ENCODE data around the gene ZHX3.

DNA sequence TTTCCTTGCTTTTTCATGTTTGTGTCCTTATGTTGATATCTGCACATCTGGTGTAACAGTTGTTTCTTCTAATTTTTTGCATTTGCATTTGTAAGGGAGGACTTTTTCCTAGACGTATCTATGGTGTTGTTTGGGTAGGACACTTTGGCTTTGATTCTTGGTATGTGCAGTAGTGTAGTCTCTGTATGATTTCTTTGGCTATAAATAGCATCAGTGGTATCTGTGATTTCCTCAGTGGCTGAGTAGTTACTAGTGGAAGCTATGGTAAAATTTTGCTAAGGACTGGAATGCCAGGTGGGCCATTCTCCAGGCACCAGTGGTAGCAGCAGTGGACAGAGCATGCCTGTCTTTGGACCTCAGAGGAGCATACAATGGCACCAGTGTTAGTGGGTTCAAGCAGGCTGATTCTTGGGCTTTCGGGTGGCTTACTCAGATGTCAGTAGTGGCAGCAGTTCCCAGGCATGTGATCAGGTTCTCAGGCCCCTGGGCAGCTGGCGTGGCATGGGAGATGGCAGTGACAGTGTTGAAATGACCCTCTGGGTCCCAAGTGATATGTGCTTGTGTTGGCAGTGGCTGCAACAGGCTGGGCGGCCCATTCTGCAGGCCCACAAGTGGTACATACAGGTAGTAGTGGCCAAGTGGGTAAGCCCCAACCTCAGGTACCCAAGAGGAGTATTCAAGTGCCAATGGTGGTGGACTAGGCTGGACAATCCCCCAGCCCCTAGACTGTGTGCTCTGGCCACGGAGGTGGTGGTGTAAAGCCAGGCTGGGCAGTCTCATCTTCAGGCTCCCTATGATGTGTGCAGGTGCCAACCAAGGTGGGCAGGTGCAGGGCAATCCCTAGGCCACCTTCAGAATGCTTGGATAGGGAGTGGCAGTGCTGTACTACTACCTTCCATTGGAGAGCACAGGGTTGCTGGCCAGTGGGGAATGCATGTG, 125.7 kb downstream of the ZHX3 start:
- TF ChIP-seq, protein P1, sequence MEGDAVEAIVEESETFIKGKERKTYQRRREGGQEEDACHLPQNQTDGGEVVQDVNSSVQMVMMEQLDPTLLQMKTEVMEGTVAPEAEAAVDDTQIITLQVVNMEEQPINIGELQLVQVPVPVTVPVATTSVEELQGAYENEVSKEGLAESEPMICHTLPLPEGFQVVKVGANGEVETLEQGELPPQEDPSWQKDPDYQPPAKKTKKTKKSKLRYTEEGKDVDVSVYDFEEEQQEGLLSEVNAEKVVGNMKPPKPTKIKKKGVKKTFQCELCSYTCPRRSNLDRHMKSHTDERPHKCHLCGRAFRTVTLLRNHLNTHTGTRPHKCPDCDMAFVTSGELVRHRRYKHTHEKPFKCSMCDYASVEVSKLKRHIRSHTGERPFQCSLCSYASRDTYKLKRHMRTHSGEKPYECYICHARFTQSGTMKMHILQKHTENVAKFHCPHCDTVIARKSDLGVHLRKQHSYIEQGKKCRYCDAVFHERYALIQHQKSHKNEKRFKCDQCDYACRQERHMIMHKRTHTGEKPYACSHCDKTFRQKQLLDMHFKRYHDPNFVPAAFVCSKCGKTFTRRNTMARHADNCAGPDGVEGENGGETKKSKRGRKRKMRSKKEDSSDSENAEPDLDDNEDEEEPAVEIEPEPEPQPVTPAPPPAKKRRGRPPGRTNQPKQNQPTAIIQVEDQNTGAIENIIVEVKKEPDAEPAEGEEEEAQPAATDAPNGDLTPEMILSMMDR (IDR thresholded peaks at IDR 0.05 in 4 of 5, conservative IDR thresholded peaks at IDR 0.05 in 1 of 5): no peak
- TF ChIP-seq POLR2A (IDR thresholded peaks at IDR 0.05): no peak
